H1 (cell line): ENCODE data around the gene ANAPC13. TPM values are rescaled to one million over a fixed set of nuclear protein-coding genes. Genes with fewer than 3 reads are reported as not detected.

Experiments
- E2F6 ChIP-seq: IDR thresholded peaks from 2 replicates; pipeline ENCODE4 v1.6.1; 2012; ENCODE audit warnings: inconsistent platforms
- GTF2F1 ChIP-seq: IDR thresholded peaks from 2 replicates; pipeline ENCODE4 v1.6.1; 2012; ENCODE audit warnings: low read depth, low read length, improper control_type of control experiment, borderline replicate concordance
- HDAC2 ChIP-seq, 2 experiments: fragments of 300-600 bp in 1 of 2; sonication (generic) in 1 of 2; IDR thresholded peaks; 2 replicates each; pipeline ENCODE4 v1.6.1; 2011 to 2012; ENCODE audit warnings: low read depth in 2 of 2, low read length in 2 of 2, mild to moderate bottlenecking in 2 of 2, moderate library complexity in 2 of 2, borderline replicate concordance in 1 of 2, inconsistent platforms in 1 of 2
- MAFK ChIP-seq: IDR thresholded peaks from 2 replicates; pipeline ENCODE4 v1.6.1; 2012; ENCODE audit warnings: low read depth, mild to moderate bottlenecking, improper control_type of control experiment, low read length
- MAX ChIP-seq: IDR thresholded peaks from 2 replicates; pipeline ENCODE4 v1.6.1; 2012; ENCODE audit warnings: inconsistent platforms
- POLR2A ChIP-seq, 2 experiments: IDR thresholded peaks; 1 replicate in 1 of 2; 2 replicates in 1 of 2; pipeline ENCODE4 v1.6.1; 2011; ENCODE audit warnings: low read depth in 2 of 2, low read length in 2 of 2, mild to moderate bottlenecking in 2 of 2; ENCODE audit errors: control extremely low read depth in 1 of 2
- POLR2AphosphoS5 ChIP-seq: IDR thresholded peaks from 2 replicates; pipeline ENCODE4 v1.6.1; 2011; ENCODE audit warnings: low read depth, low read length
- TEAD4 ChIP-seq: IDR thresholded peaks from 2 replicates; pipeline ENCODE4 v1.6.1; 2012; ENCODE audit warnings: low read depth, low read length, inconsistent platforms, mixed read lengths
- USF2 ChIP-seq: IDR thresholded peaks from 2 replicates; pipeline ENCODE4 v1.6.1; 2011; ENCODE audit warnings: low read length, improper control_type of control experiment
- ZNF274 ChIP-seq: IDR thresholded peaks from 2 replicates; pipeline ENCODE4 v1.7.0; 2012; ENCODE audit warnings: low read length, borderline replicate concordance; ENCODE audit errors: extremely low read depth
- polyA plus RNA-seq, 7 experiments: library from polyadenylated mRNA; depleted of rRNA in 3 of 7; stranded (reverse) in 5 of 7; unstranded in 2 of 7; fragments of >200 nt in 5 of 7; fragments of 200-250 nt in 2 of 7; gene quantifications; 1 replicate in 5 of 7; 2 replicates in 1 of 7; 4 replicates in 1 of 7; pipeline versions ENCODE4 v1.2.1 to v1.2.3, GENCODE V29; 2011 to 2013; ENCODE audit warnings: missing spikeins in 2 of 7, mixed read lengths in 2 of 7
- total RNA-seq: library from RNA; stranded (reverse); fragmentation: NEBNext Ultra II Directional; extraction: Animal tissue kit (Norgen Biotek cat#: 25700); gene quantifications from 2 replicates; pipeline ENCODE4 v1.2.1, GENCODE V29; 2021

ANAPC13 gene
- total and polyA plus RNA-seq, 2 of the 8 experiments (the other 6 are each of a cell fraction or from before 2014, with no cell fraction given): 33.3 to 34.0 TPM

- TF ChIP-seq GTF2F1 (no peak), TEAD4 (no peak), MAX (peak; percentile 45; the same call in 1 of the 2 replicates), E2F6 (no peak), MAFK (no peak), POLR2A (IDR thresholded peaks at IDR 0.05; ENCODE audit: control extremely low read depth in 1 of 2, low read depth in 2 of 2, low read length in 2 of 2) (no peak), USF2 (no peak), HDAC2 (IDR thresholded peaks at IDR 0.05; ENCODE audit: borderline replicate concordance in 1 of 2, low read depth in 2 of 2, low read length in 2 of 2) (no peak), ZNF274 (no peak), POLR2AphosphoS5 (peak; percentile 26; the same call in 1 of the 2 replicates)
Observed at GRCh38 chr3:134464689-134465365, 21.0 kb downstream of the ANAPC13 start (continued).
